GM12878 (cell line): ENCODE results near the gene INVS. TPM values are rescaled to one million over a fixed set of nuclear protein-coding genes. Genes with fewer than 3 reads are reported as not detected.

Experiments used
- ATAC-seq: fragments of 200-7000 bp; cut with Tn5 transposase; 3 replicates; pipeline ENCODE4 v1.9.1; 2020; ENCODE audit warnings: mild to moderate bottlenecking, moderate library complexity
- BruUV-seq: library from RNA; stranded (reverse); fragments of 400-500 nt; replicated peaks from 2 replicates; lab custom pipeline; 2021; lab: Mats Ljungman, UMichigan
- CTCF ChIA-PET: fragments of 300-600 bp; sonication (Branson Sonifier 250); formaldehyde crosslinking; extraction: SDS; loops from one replicate; lab custom pipeline; 2021; ENCODE audit warnings: inconsistent platforms; lab: Yijun Ruan, JAX
- POLR2A ChIA-PET: fragments of 350-600 bp; formaldehyde crosslinking; extraction: SDS; loops from one replicate; lab custom pipeline; 2021; ENCODE audit warnings: inconsistent platforms; lab: Charles Lee
- RAD21 ChIA-PET: fragments of 300-600 bp; sonication (Branson Sonifier 250); formaldehyde crosslinking; loops from one replicate; lab custom pipeline; 2023; ENCODE audit warnings: antibody characterized with exemption; ENCODE audit not compliant: unreplicated experiment; lab: Charles Lee
- SMC1A ChIA-PET: fragments of 300-600 bp; sonication (Branson Sonifier 250); formaldehyde crosslinking; loops from one replicate; lab custom pipeline; 2023; ENCODE audit not compliant: unreplicated experiment, uncharacterized antibody; lab: Charles Lee
- DNase-seq: peaks from one replicate; pipeline ENCODE4 v3.0.0-alpha.2; 2011; ENCODE audit warnings: low read depth, low spot score
- FAIRE-seq: peaks from 3 replicates; lab custom pipeline; 2011; peaks lifted over from hg19 to GRCh38; lab: Jason Lieb, UNC
- H2AFZ ChIP-seq: 2 replicates; pipeline ENCODE4 v1.6.0; 2011; ENCODE audit warnings: low read depth, low read length, control low read depth; ENCODE audit not compliant: control insufficient read depth
- H3K27ac ChIP-seq: 2 replicates; pipeline ENCODE4 v1.5.1; 2011; ENCODE audit warnings: control low read depth; ENCODE audit not compliant: control insufficient read depth, insufficient read depth
- H3K27me3 ChIP-seq, 2 experiments: replicated peaks in 1 of 2; 2 replicates each; pipeline versions ENCODE4 v1.6.0 to v1.6.1; 2011; ENCODE audit warnings: low read length in 1 of 2; ENCODE audit not compliant: control insufficient read depth in 2 of 2, insufficient read depth in 2 of 2
- H3K36me3 ChIP-seq, 2 experiments: 2 replicates each; pipeline ENCODE4 v1.5.1; 2011; ENCODE audit warnings: low read length in 1 of 2; ENCODE audit not compliant: control insufficient read depth in 2 of 2, insufficient read depth in 2 of 2
- H3K4me1 ChIP-seq: 2 replicates; pipeline ENCODE4 v1.6.1; 2011; ENCODE audit warnings: mild to moderate bottlenecking, low read length, moderate library complexity, mixed read lengths; ENCODE audit not compliant: control insufficient read depth, insufficient read depth
- H3K4me2 ChIP-seq: 2 replicates; pipeline ENCODE4 v1.6.0; 2011; ENCODE audit warnings: control low read depth; ENCODE audit not compliant: control insufficient read depth, insufficient read depth
- H3K4me3 ChIP-seq: fragments of 200-600 bp; sonication (generic); 2 replicates; pipeline ENCODE4 v1.5.1; 2016
- H3K79me2 ChIP-seq: 2 replicates; pipeline ENCODE4 v1.6.0; 2011; ENCODE audit warnings: low read length; ENCODE audit not compliant: control insufficient read depth, insufficient read depth
- H3K9ac ChIP-seq: 2 replicates; pipeline ENCODE4 v1.8.0; 2011; ENCODE audit warnings: low read length, control low read depth, mixed read lengths; ENCODE audit not compliant: control insufficient read depth, insufficient read depth
- H3K9me3 ChIP-seq: replicated peaks from 3 replicates; pipeline ENCODE4 v1.5.1; 2011; ENCODE audit warnings: mild to moderate bottlenecking, low read length; ENCODE audit not compliant: control insufficient read depth, insufficient read depth
- H4K20me1 ChIP-seq: 2 replicates; pipeline ENCODE4 v1.6.0; 2011; ENCODE audit not compliant: control insufficient read depth, insufficient read depth
- EGR1 ChIP-seq, 2 experiments: IDR thresholded peaks; 1 replicate in 1 of 2; 2 replicates in 1 of 2; pipeline ENCODE4 v1.6.1; 2011 to 2012; ENCODE audit warnings: low read depth in 2 of 2, low read length in 2 of 2, borderline replicate concordance in 1 of 2, mild to moderate bottlenecking in 1 of 2, moderate library complexity in 1 of 2
- IKZF1 ChIP-seq: fragments of 450-650 bp; conservative IDR thresholded peaks from 2 replicates; pipeline ENCODE4 v1.6.1; 2017; ENCODE audit warnings: antibody characterized with exemption, mild to moderate bottlenecking
- MYB ChIP-seq: fragments of 150-350 bp; IDR thresholded peaks from 2 replicates; pipeline ENCODE4 v1.6.1; 2014; ENCODE audit warnings: mild to moderate bottlenecking, low read depth, low read length, borderline replicate concordance
- NRF1 ChIP-seq: conservative IDR thresholded peaks from 2 replicates; pipeline ENCODE4 v1.6.1; 2011; ENCODE audit warnings: mild to moderate bottlenecking, low read depth, low read length, improper control_type of control experiment
- PML ChIP-seq: IDR thresholded peaks from 2 replicates; pipeline ENCODE4 v1.6.1; 2012; ENCODE audit warnings: low read length, inconsistent platforms
- POLR2A ChIP-seq: IDR thresholded peaks from 2 replicates; pipeline ENCODE4 v1.6.1; 2011; ENCODE audit warnings: low read depth, mild to moderate bottlenecking, low read length
- PRDM15 ChIP-seq: fragments of 450-650 bp; formaldehyde crosslinking; IDR thresholded peaks from 2 replicates; pipeline ENCODE4 v1.4.0; 2020; ENCODE audit warnings: mild to moderate bottlenecking, moderate library complexity
- SMAD1 ChIP-seq: fragments of 450-650 bp; IDR thresholded peaks from 2 replicates; pipeline ENCODE4 v1.6.1; 2018; ENCODE audit warnings: mild to moderate bottlenecking, low read depth; ENCODE audit not compliant: partially characterized antibody
- SMAD5 ChIP-seq: IDR thresholded peaks from 2 replicates; pipeline ENCODE4 v1.6.1; 2016; ENCODE audit warnings: antibody characterized with exemption, low read depth
- USF2 ChIP-seq: IDR thresholded peaks from 2 replicates; pipeline ENCODE4 v1.6.1; 2011; ENCODE audit warnings: low read depth, low read length, improper control_type of control experiment, borderline replicate concordance
- WGBS: methylation state at CpG from one replicate; pipeline ENCODE4 v1.1.6; 2016; ENCODE audit warnings: low lambda C conversion rate; ENCODE audit not compliant: insufficient replicate concordance, insufficient coverage; ENCODE audit errors: missing lambda C conversion rate; 5-methylcytosine and 5-hydroxymethylcytosine counted together
- in situ Hi-C: fragments of 300-500 bp; cut with MboI; formaldehyde crosslinking; loops from 9 replicates; pipeline ENCODE4 v1.14.3; 2018; ENCODE audit warnings: mixed read lengths
- intact Hi-C: fragments of 100-400 bp; cut with micrococcal nuclease; formaldehyde crosslinking; loops from one replicate; pipeline ENCODE4 v1.14.2; 2022; ENCODE audit not compliant: unreplicated experiment
- polyA plus RNA-seq, 11 experiments: library from polyadenylated mRNA; depleted of rRNA in 4 of 11; unstranded in 6 of 11; stranded (reverse) in 5 of 11; fragments of >200 nt; fragmentation: Nextera tagmentation in 4 of 11; fragmentation: Illumina TruSeq in 1 of 11; extraction: Ambion mirVana in 4 of 11; extraction: Trizol in 1 of 11; gene quantifications; 1 replicate in 1 of 11; 2 replicates in 10 of 11; pipeline versions ENCODE4 v1.2.1 to v1.2.3, GENCODE V29; 2011 to 2016; ENCODE audit warnings: inconsistent platforms in 2 of 11, missing spikeins in 2 of 11, low read depth in 1 of 11
- total RNA-seq, 4 experiments: library from RNA; depleted of rRNA in 3 of 4; stranded (reverse); fragments of >200 nt in 3 of 4; fragmentation: Illumina TruSeq in 1 of 4; extraction: Trizol in 1 of 4; gene quantifications; 2 replicates each; pipeline versions ENCODE4 v1.2.1 to v1.2.3, GENCODE V29; 2013 to 2021
- TF ChIP-seq, protein P1 (sequence below): fragments of 450-650 bp; IDR thresholded peaks from 2 replicates; pipeline ENCODE4 v1.6.1; 2017; ENCODE audit warnings: borderline replicate concordance

The INVS gene
- total and polyA plus RNA-seq, 10 of the 15 experiments (the other 5 are each of a cell fraction or from before 2014, with no cell fraction given): 0.93 to 20.8 (median 13.2) TPM

DNA sequence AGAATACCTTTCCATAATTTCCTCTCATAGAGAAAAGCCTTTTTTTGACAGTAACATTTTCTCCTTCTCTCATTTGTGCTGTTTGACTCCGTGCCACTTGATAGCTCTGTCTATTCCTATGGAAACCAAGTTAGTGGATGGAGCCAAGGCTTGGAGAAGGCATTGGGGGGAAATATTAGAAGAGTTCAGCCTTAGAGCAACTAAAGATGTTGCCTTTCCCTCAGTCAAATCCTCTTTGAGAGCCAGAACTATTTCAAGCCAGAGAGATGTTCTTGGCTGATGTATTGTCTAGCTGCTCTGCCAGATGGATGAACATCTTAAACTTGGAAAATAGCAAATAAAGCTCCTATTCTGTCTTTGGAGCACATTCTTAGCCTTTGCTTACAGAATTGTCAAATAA lies 112.4 kb downstream of the INVS start:
- in situ Hi-C loops: loop anchor here (10.0 to 25.0 kb wide), 2 partner anchors 399 to 1047 kb away; partner anchors contain the start of gene NR4A3
- Histone ChIP-seq H3K27ac (no peak overlapping the region), H3K4me3 (no peak overlapping the region), H4K20me1 (no peaks in the 10 kb centered on the region; the same call in 1 of the 2 replicates), H3K4me1 (no peaks in the 10 kb centered on the region), H3K36me3 (peaks cover 0 to 5% of the 10 kb centered on the region in 2 experiments; a peak in 1 of 4 replicates), H3K9ac (no peak overlapping the region), H3K79me2 (no peaks in the 10 kb centered on the region), H2AFZ (no peak overlapping the region), H3K27me3 (no peaks in the 10 kb centered on the region), H3K4me2 (no peak overlapping the region), H3K9me3 (no peaks in the 10 kb centered on the region)
- no peak for DNase-seq
- POLR2A ChIA-PET: interaction anchor here (0.6 to 0.8 kb wide), 2 partner anchors 8 to 180 kb away, joined by 3 to 4 read pairs; no protein-coding TSS in a partner anchor
- intact Hi-C loops: loop anchor here (10.0 kb wide), 1 partner anchor 957 kb away; no protein-coding TSS in a partner anchor
- RAD21 ChIA-PET: interaction anchor here (0.6 kb wide), 1 partner anchor 183 kb away, joined by 3 read pairs; no protein-coding TSS in a partner anchor
- FAIRE-seq: no peak
- SMC1A ChIA-PET: interaction anchor here (1.2 to 10.0 kb wide), 2 partner anchors 182 to 199 kb away, joined by 3 to 115 read pairs; no protein-coding TSS in a partner anchor
- TF ChIP-seq NRF1 (no peak), MYB (no peak), POLR2A (no peak), SMAD5 (no peak), SMAD1 (no peak), EGR1 (IDR thresholded peaks at IDR 0.05; ENCODE audit: borderline replicate concordance in 1 of 2, low read depth in 2 of 2, low read length in 2 of 2) (no peak), PML (no peak), IKZF1 (no peak), USF2 (no peak), PRDM15 (CRISPR knock-in tag) (no peak)
- TF ChIP-seq, protein P1, sequence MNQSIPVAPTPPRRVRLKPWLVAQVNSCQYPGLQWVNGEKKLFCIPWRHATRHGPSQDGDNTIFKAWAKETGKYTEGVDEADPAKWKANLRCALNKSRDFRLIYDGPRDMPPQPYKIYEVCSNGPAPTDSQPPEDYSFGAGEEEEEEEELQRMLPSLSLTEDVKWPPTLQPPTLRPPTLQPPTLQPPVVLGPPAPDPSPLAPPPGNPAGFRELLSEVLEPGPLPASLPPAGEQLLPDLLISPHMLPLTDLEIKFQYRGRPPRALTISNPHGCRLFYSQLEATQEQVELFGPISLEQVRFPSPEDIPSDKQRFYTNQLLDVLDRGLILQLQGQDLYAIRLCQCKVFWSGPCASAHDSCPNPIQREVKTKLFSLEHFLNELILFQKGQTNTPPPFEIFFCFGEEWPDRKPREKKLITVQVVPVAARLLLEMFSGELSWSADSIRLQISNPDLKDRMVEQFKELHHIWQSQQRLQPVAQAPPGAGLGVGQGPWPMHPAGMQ: no peak
- no peak for ATAC-seq
- WGBS: 100% methylated on average over 1 of the region's 1 CpG
- CTCF ChIA-PET: interaction anchor here (0.7 to 12.2 kb wide), 4 partner anchors 8 to 183 kb away, joined by 3 to 143 read pairs (median 4); no protein-coding TSS in a partner anchor
- BruUV-seq: no TSS peak
